ENCODE measurements around the gene HINFP. TPM values are rescaled to one million over a fixed set of nuclear protein-coding genes. Genes with fewer than 3 reads are reported as not detected.

The HINFP gene
- total RNA-seq, 2 donors from 2014 or later, result 13.4 to 34.7 TPM

DNA sequence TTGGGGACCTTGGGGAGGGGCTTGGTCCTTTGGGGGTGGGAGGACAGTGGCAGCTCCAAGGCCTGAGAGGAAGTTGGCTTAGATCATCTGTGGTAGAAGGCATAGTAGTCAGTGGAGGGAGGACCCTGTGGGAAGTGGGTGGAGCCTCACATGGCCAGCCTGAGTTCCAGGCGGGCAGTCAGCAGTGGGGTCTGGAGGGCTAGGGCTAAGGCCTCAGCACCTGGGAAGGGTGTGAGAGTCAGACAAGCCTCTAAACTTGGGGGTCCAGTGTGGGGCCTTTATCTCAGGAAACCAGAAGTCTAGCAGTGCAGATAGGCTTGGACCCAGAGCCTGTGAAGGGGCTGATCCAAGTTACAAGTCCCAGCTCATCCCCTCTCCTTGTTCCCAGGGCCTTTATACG is 51.1 kb downstream of the HINFP start:
- ATAC-seq (ENCODE audit: insufficient number of reproducible peaks, low FRiP score, low read depth), result no peak
- peaks cover 32% of the 10 kb centered on the region for H3K36me3 ChIP-seq
- TF ChIP-seq, protein P1, sequence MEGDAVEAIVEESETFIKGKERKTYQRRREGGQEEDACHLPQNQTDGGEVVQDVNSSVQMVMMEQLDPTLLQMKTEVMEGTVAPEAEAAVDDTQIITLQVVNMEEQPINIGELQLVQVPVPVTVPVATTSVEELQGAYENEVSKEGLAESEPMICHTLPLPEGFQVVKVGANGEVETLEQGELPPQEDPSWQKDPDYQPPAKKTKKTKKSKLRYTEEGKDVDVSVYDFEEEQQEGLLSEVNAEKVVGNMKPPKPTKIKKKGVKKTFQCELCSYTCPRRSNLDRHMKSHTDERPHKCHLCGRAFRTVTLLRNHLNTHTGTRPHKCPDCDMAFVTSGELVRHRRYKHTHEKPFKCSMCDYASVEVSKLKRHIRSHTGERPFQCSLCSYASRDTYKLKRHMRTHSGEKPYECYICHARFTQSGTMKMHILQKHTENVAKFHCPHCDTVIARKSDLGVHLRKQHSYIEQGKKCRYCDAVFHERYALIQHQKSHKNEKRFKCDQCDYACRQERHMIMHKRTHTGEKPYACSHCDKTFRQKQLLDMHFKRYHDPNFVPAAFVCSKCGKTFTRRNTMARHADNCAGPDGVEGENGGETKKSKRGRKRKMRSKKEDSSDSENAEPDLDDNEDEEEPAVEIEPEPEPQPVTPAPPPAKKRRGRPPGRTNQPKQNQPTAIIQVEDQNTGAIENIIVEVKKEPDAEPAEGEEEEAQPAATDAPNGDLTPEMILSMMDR (IDR thresholded peaks at IDR 0.05), result no peak

GRCh38 chr11:119173453-119173852 is 52.1 kb downstream of the HINFP start:
- TF ChIP-seq, protein P1 (IDR thresholded peaks at IDR 0.05), result no peak
- no peak for DNase-seq (ENCODE audit: low spot score)
- Histone ChIP-seq H3K36me3 (peaks cover 34% of the 10 kb centered on the region), H3K4me3 (no peak overlapping the region), H3K27ac (no peak overlapping the region), H3K27me3 (replicated peaks; ENCODE audit: insufficient read depth) (no peaks in the 10 kb centered on the region), H3K9me3 (no peaks in the 10 kb centered on the region), H3K4me1 (ENCODE audit: control insufficient read depth in 1 of 2, low read depth in 2 of 2) (peaks cover 3 to 10% of the 10 kb centered on the region in 2 donors)
- ATAC-seq (ENCODE audit: insufficient number of reproducible peaks, low FRiP score, low read depth), result no peak

More for the DNA sequence above, 51.1 kb downstream of the HINFP start:
- Histone ChIP-seq H3K27me3 (replicated peaks; ENCODE audit: insufficient read depth) (no peaks in the 10 kb centered on the region), H3K27ac (no peak overlapping the region), H3K4me3 (no peak overlapping the region), H3K9me3 (no peaks in the 10 kb centered on the region), H3K4me1 (ENCODE audit: control insufficient read depth in 1 of 2, low read depth in 2 of 2) (peaks cover 0 to 10% of the 10 kb centered on the region in 2 donors)
- DNase-seq (ENCODE audit: low spot score), result no peak

DNA sequence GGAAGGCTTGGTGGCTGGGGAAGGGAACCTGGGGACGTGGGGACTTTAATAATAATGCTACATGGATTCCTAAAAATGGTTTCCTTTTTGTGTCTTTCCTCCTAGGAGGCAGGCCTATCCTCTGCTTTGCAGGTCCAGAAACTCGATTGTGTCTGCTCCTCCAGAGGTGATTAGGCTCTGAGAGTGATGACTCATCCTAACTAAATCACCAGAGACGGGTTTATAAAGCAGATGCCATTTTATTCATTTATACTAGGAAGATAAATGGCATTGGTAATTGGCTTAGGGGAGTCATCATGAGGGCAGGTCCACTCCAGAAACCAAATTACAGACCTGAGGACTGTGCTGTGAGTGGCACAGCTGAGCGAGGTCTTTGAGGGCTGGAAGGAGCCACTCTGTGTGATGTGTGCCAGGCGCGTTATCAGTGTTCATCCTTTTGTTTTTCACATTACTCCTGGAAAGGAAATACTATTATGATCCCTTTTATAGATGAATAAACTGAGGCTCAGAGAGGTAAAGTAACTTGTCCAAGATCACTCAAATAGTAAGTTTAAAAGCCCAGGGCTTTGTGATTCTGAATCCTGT is 54.2 kb downstream of the HINFP start:
- Histone ChIP-seq H3K36me3 (peaks cover 41% of the 10 kb centered on the region), H3K4me3 (no peak overlapping the region), H3K9me3 (no peaks in the 10 kb centered on the region), H3K4me1 (ENCODE audit: control insufficient read depth in 1 of 2, low read depth in 2 of 2) (peaks cover 0 to 3% of the 10 kb centered on the region in 2 donors), H3K27ac (no peak overlapping the region), H3K27me3 (replicated peaks; ENCODE audit: insufficient read depth) (no peaks in the 10 kb centered on the region)
- TF ChIP-seq, protein P1 (IDR thresholded peaks at IDR 0.05), result no peak
- no peak for ATAC-seq (ENCODE audit: insufficient number of reproducible peaks, low FRiP score, low read depth)
- DNase-seq (ENCODE audit: low spot score), result no peak

GRCh38 chr11:119178166-119178680 is 56.8 kb downstream of the HINFP start:
- DNase-seq (ENCODE audit: low spot score) (no peak), ATAC-seq (ENCODE audit: insufficient number of reproducible peaks, low FRiP score, low read depth) (no peak)
- peaks cover 44% of the 10 kb centered on the region for H3K36me3 ChIP-seq
- TF ChIP-seq, protein P1 (IDR thresholded peaks at IDR 0.05), result no peak
- H3K27ac ChIP-seq, result no peak overlapping the region
- peaks cover 0 to 3% of the 10 kb centered on the region in 2 donors for H3K4me1 ChIP-seq (ENCODE audit: control insufficient read depth in 1 of 2, low read depth in 2 of 2)
- H3K4me3 ChIP-seq, result no peak overlapping the region
- H3K27me3 ChIP-seq (replicated peaks; ENCODE audit: insufficient read depth), result no peaks in the 10 kb centered on the region
- H3K9me3 ChIP-seq, result no peaks in the 10 kb centered on the region

DNA sequence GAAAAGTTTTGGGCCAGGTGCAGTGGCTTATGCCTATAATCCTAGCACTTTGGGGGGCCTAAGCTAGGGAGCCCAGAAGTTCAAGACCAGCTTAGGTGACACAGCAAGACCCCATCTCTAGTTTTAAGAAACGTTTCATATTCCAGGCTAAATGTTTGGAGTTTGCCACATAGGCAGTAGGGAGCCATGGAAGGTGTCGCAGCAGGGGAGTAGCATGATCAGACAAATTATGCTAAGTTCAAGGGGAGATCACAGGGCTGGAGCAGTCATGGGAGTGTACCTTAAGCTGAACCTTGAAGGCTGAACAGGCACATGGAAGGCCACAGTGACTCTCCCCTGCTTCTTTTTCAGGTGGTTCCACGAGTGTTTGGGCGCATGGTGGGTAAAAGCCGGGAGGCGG is 58.0 kb downstream of the HINFP start:
- TF ChIP-seq, protein P1 (IDR thresholded peaks at IDR 0.05), result no peak
- no peak overlapping the region for H3K27ac ChIP-seq
- H3K4me3 ChIP-seq, result no peak overlapping the region
- peaks cover 41% of the 10 kb centered on the region for H3K36me3 ChIP-seq
- H3K4me1 ChIP-seq (ENCODE audit: control insufficient read depth in 1 of 2, low read depth in 2 of 2), result peaks cover 0 to 3% of the 10 kb centered on the region in 2 donors
- DNase-seq (ENCODE audit: low spot score) (no peak), ATAC-seq (ENCODE audit: insufficient number of reproducible peaks, low FRiP score, low read depth) (no peak)
- H3K9me3 ChIP-seq, result no peaks in the 10 kb centered on the region
- H3K27me3 ChIP-seq (replicated peaks; ENCODE audit: insufficient read depth), result no peaks in the 10 kb centered on the region

Measured in thoracic aorta (tissue), 2 donors.